ENCODE results near the gene DPYSL5.

DPYSL5 gene

DNA sequence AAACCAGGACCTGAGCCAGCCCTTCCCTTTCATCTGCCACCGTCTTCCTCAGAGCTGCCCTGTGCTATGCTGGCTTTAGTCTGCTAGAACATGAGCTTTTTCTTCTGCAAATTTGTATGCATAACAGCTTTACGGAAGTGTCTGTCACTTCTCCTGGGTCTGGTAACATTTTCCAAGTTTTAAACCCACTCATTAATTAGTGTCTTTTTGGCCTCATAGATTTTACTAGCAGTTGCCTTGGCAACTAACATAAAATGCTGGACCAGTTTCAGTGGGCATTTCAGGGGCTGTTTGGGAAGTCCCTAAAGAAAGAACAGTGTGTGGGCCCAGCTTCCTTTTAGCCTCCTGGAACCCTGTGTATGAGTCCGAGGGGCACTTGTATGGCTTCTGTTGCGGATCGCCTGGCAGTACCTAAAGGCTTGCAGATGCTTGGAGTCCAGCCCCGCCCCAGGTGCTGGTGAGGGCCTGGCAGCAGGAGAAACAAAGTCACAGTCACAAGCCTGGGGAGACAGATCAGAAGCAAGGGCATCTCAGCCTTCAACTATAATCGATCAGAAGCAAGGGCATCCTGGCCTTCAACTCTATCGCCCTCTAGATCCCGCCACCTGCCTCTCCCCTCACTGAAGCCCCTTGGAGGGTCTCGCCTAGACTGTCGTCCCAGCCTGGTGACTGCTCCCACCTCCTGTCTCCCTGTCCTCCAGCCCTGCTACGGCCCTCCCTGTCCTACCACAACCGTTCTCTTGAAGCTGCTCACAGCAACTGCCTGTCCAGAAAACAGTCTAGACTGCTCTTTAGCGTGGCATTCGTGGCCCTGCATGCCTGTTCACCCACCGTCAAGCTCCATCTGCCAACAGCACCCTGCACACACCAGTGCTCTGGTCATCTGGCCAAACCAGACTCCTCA is 85.8 kb downstream of the DPYSL5 start:
- TF ChIP-seq, protein P1, sequence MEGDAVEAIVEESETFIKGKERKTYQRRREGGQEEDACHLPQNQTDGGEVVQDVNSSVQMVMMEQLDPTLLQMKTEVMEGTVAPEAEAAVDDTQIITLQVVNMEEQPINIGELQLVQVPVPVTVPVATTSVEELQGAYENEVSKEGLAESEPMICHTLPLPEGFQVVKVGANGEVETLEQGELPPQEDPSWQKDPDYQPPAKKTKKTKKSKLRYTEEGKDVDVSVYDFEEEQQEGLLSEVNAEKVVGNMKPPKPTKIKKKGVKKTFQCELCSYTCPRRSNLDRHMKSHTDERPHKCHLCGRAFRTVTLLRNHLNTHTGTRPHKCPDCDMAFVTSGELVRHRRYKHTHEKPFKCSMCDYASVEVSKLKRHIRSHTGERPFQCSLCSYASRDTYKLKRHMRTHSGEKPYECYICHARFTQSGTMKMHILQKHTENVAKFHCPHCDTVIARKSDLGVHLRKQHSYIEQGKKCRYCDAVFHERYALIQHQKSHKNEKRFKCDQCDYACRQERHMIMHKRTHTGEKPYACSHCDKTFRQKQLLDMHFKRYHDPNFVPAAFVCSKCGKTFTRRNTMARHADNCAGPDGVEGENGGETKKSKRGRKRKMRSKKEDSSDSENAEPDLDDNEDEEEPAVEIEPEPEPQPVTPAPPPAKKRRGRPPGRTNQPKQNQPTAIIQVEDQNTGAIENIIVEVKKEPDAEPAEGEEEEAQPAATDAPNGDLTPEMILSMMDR (IDR thresholded peaks at IDR 0.05; ENCODE audit: low read depth, low read length), result no peak
- DNase-seq (ENCODE audit: low read depth, low spot score), result no peak
- no peak overlapping the region for H3K4me3 ChIP-seq (ENCODE audit: low read depth, low read length)
- in situ Hi-C loops (cut with HindIII; ENCODE audit: low sequenced_read_pairs), result no loop called here

DNA sequence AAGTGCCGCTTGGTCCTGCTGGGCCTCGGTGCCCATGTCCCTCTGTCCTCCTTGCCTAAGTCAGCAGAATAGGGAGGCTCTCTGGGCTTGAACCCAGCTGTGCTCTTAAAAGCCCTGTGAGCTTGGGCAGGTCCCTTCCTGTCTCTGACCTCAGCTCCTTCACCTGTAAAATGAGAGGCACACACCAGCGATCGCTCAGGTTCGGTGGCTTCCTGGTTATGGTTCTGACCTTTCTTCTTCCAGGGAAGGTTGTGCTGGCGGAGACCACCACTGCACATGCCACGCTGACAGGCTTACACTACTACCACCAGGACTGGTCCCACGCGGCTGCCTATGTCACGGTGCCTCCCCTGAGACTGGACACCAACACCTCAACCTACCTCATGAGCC is 86.4 kb downstream of the DPYSL5 start:
- in situ Hi-C loops (cut with HindIII; ENCODE audit: low sequenced_read_pairs), result no loop called here
- no peak for DNase-seq (ENCODE audit: low read depth, low spot score)
- H3K4me3 ChIP-seq (ENCODE audit: low read depth, low read length), result no peak overlapping the region
- TF ChIP-seq, protein P1 (IDR thresholded peaks at IDR 0.05; ENCODE audit: low read depth, low read length), result no peak

DNA sequence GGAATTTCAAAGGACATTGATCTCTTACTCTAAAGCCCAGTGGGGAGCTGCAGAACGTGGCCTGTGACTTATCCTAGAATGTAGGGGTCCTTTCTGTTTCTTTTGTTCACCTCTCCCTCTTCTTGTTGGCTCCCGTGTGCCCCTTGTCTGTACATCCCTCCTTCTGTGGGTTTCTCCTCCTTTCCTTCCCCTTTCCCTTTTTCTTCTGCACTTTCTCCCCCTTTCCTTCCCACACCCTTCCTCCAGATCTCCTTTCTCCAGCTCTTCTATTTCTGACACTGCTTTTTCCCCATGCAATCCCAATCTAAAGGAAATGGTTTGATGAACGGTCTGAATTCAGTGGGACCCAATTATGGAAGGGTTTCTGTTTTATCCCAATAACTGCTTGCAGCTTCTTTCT is 87.1 kb downstream of the DPYSL5 start:
- H3K4me3 ChIP-seq (ENCODE audit: low read depth, low read length), result no peak overlapping the region
- no peak for DNase-seq (ENCODE audit: low read depth, low spot score)
- in situ Hi-C loops (cut with HindIII; ENCODE audit: low sequenced_read_pairs), result no loop called here
- TF ChIP-seq, protein P1 (IDR thresholded peaks at IDR 0.05; ENCODE audit: low read depth, low read length), result no peak

DNA sequence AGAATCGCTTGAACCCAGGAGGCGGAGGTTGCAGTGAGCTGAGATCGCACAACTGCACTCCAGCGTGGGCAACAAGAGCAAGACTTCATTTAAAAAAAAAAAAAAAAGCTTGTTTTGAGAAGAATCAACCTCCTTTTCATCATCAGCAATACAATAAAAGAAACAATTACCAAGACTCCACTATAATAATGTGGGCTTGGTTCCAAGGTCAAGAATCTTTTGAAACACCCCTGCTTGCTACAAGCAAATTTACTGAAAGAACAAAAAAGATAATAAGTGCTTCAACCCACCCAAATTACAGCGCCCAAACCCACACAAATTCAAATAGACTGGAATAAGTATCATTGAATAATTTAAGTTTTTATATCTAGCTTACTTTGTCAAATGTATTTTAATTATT is 88.9 kb downstream of the DPYSL5 start:
- in situ Hi-C loops (cut with HindIII; ENCODE audit: low sequenced_read_pairs), result no loop called here
- no peak for DNase-seq (ENCODE audit: low read depth, low spot score)
- TF ChIP-seq, protein P1 (IDR thresholded peaks at IDR 0.05; ENCODE audit: low read depth, low read length), result no peak
- H3K4me3 ChIP-seq (ENCODE audit: low read depth, low read length), result no peak overlapping the region

DNA sequence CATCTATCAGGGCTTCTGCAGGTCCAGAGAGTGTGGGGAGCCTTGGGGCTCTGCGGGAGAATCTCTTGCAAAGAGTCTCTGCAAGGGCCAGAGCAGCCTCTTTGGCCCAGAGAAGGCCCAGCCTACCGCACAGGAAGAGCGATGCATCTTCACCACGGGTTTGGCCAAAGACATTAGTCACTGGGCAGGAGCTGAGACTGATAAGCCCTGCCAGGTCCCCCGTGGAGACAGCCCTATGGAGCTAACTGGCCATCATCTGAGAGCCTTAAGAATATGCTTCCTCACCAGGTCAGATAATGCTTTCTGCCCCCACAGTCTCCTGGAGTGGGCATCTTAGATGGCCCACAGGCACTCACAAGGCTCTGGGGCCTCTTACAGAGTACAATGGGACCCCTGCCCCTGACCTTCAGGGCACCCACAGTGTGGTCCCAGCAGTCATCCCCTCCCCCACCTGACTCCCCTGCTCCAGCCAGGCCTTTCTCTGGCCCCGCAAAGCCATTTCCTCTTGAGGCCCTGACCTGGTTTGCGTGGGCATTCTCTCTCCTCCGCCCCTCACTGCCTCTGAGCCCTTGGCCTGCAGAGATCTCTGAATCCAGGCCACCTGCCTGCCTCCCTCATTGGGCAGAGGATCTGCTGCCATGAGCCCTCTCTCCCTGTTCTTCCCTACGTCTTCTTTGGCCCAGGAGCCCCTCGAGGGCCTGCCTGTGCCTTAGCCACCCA is 90.6 kb downstream of the DPYSL5 start:
- TF ChIP-seq, protein P1 (IDR thresholded peaks at IDR 0.05; ENCODE audit: low read depth, low read length), result no peak
- in situ Hi-C loops (cut with HindIII; ENCODE audit: low sequenced_read_pairs), result no loop called here
- no peak overlapping the region for H3K4me3 ChIP-seq (ENCODE audit: low read depth, low read length)
- DNase-seq (ENCODE audit: low read depth, low spot score), result no peak

DNA sequence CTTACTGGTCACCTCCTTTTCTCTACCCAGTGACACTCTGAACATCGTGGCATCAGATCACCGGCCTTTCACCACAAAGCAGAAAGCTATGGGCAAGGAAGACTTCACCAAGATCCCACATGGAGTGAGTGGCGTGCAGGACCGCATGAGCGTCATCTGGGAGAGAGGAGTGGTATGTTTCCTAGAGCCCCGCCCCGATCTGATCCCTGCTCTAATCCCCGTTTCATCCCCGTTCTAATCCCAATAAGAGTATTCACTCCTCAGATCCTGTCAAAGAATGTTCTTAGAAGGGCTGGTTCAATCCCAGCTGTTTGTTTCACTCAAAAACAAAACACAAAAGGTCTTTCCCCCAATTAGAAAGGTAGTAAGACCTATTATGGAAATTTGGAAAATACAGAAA is 92.1 kb downstream of the DPYSL5 start:
- TF ChIP-seq, protein P1 (IDR thresholded peaks at IDR 0.05; ENCODE audit: low read depth, low read length), result no peak
- DNase-seq (ENCODE audit: low read depth, low spot score), result no peak
- no peak overlapping the region for H3K4me3 ChIP-seq (ENCODE audit: low read depth, low read length)
- in situ Hi-C loops (cut with HindIII; ENCODE audit: low sequenced_read_pairs), result no loop called here

Data from astrocyte of the spinal cord (primary cell).